Measurements from ENCODE around the gene INPP5B.

The INPP5B gene

GRCh38 chr1:37836788-37837187 is 110.1 kb downstream of the INPP5B start:
- no peak overlapping the region for H3K4me3 ChIP-seq (ENCODE audit: low read depth, low read length)
- no peak for TF ChIP-seq CTCF (IDR thresholded peaks at IDR 0.05; ENCODE audit: low read depth, low read length, missing control alignments)
- DNase-seq (ENCODE audit: low read depth), result no peak
- in situ Hi-C loops (cut with HindIII; ENCODE audit: low sequenced_read_pairs), result no loop called here

GRCh38 chr1:37831809-37832208 is 115.0 kb downstream of the INPP5B start:
- no peak for DNase-seq (ENCODE audit: low read depth)
- in situ Hi-C loops (cut with HindIII; ENCODE audit: low sequenced_read_pairs), result no loop called here
- no peak overlapping the region for H3K4me3 ChIP-seq (ENCODE audit: low read depth, low read length)
- no peak for TF ChIP-seq CTCF (IDR thresholded peaks at IDR 0.05; ENCODE audit: low read depth, low read length, missing control alignments)

GRCh38 chr1:37831109-37831508 is 115.7 kb downstream of the INPP5B start:
- no peak for DNase-seq (ENCODE audit: low read depth)
- no peak for TF ChIP-seq CTCF (IDR thresholded peaks at IDR 0.05; ENCODE audit: low read depth, low read length, missing control alignments)
- in situ Hi-C loops (cut with HindIII; ENCODE audit: low sequenced_read_pairs), result no loop called here
- no peak overlapping the region for H3K4me3 ChIP-seq (ENCODE audit: low read depth, low read length)

- DNase-seq (ENCODE audit: low read depth), result no peak
- TF ChIP-seq CTCF (IDR thresholded peaks at IDR 0.05; ENCODE audit: low read depth, low read length, missing control alignments), result no peak
- in situ Hi-C loops (cut with HindIII; ENCODE audit: low sequenced_read_pairs), result no loop called here
- H3K4me3 ChIP-seq (ENCODE audit: low read depth, low read length), result no peak overlapping the region
These were observed 118.3 kb downstream of the INPP5B start for GRCh38 chr1:37828410-37829074.

- in situ Hi-C loops (cut with HindIII; ENCODE audit: low sequenced_read_pairs), result no loop called here
- DNase-seq (ENCODE audit: low read depth), result no peak
- TF ChIP-seq CTCF (IDR thresholded peaks at IDR 0.05; ENCODE audit: low read depth, low read length, missing control alignments), result no peak
- H3K4me3 ChIP-seq (ENCODE audit: low read depth, low read length), result no peak overlapping the region
These were observed 121.3 kb downstream of the INPP5B start for GRCh38 chr1:37825506-37825905.

GRCh38 chr1:37824001-37824400 is 122.9 kb downstream of the INPP5B start:
- in situ Hi-C loops (cut with HindIII; ENCODE audit: low sequenced_read_pairs), result no loop called here
- DNase-seq (ENCODE audit: low read depth), result no peak
- TF ChIP-seq CTCF (IDR thresholded peaks at IDR 0.05; ENCODE audit: low read depth, low read length, missing control alignments), result no peak
- H3K4me3 ChIP-seq (ENCODE audit: low read depth, low read length), result no peak overlapping the region
